Raji (cell line): Measurements from ENCODE around the gene CACTIN.

Source experiments
- POLR2A ChIP-seq: IDR thresholded peaks from 2 replicates; pipeline ENCODE4 v1.6.1; 2011; ENCODE audit warnings: low read depth, low read length, control low read depth; ENCODE audit not compliant: insufficient read depth

The CACTIN gene

DNA sequence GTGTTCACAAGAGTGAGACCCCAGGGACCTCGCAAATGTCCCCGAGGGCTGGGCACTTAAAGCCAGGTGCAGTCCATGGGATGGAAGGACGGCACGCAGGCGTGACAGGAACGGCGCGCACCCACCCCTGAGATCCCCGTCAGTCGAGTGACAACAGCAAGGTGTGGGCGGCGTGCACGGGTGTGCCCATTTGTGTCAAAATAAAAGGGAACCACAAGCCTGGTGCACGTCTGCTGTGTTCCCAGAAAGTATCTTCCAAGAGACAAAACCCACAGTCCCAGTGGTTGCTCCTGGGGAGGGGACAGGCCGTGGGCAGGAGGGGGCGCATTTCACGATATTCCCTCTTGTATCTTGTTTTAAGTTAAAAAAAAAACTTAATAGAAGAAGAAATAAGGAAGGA is 15.7 kb upstream of the CACTIN start:
- no peak for TF ChIP-seq POLR2A

GRCh38 chr19:3641515-3642269 is 15.1 kb upstream of the CACTIN start:
- no peak for TF ChIP-seq POLR2A

DNA sequence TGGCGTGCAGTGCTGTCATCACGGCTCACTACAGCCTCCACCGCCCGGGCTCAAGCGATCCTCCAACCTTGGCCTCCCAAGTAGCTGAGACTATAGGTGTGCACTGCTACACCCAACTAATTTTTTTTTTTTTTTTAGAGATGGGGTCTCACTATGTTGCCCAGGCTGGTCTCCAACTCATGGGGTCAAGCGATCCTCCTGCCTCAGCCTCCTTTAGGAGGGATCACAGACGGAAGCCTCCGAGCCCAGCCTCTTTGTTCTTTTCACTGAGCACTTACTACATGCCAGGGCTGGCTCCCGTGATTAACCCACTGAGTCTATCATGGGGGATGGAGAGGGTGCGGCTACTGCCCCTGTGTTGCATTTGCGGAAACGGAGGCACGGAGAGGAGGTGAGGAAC is 12.9 kb upstream of the CACTIN start:
- TF ChIP-seq POLR2A: no peak

- TF ChIP-seq POLR2A: no peak
Measured at GRCh38 chr19:3638208-3639193, 11.9 kb upstream of the CACTIN start.

DNA sequence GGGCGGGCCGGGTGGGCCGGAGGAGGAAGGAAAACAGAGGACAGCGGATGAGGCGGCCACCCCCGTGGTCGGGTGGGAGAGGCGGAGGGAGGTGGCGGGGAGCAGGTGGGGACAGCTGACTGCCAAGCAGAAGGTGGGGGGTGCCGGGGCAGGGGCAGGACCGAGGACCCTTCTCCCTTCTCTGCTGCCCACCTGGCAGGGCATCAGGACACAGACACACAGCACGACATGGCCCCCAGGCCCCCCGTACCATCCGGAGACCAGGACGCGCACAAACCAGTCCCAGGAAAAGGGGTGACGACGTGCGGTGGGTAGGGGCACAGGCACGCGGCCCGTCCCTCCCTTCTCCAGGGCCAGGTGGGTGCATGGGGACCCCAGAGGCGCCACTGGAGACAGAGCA is 11.0 kb upstream of the CACTIN start:
- TF ChIP-seq POLR2A: no peak

GRCh38 chr19:3636962-3637361 is 10.4 kb upstream of the CACTIN start:
- no peak for TF ChIP-seq POLR2A

- TF ChIP-seq POLR2A: no peak
Measured at GRCh38 chr19:3636506-3636905, 9.9 kb upstream of the CACTIN start.

DNA sequence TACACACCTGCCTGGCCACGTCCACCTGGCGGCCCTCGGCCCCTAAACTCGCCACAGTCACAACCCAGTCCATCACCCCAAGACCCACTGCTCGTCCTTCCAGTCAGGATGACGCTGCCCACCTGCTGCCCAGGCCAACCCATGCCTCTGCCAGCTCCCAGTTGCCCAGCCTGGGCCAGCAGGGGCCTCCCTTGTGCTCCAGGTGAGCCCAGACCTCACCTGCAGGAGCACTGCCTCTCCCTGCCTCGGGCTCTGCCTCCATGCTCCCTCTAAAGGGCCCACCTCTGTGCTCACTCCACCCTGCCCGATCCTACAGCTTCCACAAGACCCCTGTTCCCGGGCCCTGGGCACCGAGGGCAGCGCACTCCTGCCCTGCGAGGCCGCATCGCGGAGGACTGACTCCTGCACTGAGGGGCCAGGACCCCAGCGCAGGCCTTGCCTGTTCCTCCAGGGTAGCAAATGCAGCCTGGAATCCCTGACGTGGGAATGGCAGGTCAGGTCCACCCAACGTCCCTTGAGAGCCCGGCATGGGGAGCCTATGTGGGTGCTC is 8.0 kb upstream of the CACTIN start:
- TF ChIP-seq POLR2A: no peak

DNA sequence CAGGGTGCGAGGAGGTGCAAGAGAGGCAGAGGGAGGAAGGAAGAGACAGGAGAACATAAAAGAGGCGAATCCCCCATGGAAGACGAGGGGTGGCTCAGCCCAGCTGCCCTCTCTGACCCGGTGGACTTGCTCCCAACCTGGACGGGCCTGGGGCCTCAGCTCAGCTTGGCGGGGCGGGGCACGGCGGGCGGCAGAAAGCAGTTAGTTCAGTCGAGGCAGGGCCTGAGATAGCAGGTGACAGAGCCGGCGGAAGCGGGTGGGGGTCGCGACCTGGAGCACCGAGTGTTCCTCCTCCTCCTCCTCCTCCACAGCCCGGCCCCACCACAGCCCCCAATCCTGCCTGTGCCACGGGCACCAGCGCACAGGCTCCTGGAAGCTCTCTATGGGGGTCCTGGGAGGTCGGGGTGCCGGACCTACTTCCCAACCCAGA is 7.0 kb upstream of the CACTIN start:
- TF ChIP-seq POLR2A: no peak

DNA sequence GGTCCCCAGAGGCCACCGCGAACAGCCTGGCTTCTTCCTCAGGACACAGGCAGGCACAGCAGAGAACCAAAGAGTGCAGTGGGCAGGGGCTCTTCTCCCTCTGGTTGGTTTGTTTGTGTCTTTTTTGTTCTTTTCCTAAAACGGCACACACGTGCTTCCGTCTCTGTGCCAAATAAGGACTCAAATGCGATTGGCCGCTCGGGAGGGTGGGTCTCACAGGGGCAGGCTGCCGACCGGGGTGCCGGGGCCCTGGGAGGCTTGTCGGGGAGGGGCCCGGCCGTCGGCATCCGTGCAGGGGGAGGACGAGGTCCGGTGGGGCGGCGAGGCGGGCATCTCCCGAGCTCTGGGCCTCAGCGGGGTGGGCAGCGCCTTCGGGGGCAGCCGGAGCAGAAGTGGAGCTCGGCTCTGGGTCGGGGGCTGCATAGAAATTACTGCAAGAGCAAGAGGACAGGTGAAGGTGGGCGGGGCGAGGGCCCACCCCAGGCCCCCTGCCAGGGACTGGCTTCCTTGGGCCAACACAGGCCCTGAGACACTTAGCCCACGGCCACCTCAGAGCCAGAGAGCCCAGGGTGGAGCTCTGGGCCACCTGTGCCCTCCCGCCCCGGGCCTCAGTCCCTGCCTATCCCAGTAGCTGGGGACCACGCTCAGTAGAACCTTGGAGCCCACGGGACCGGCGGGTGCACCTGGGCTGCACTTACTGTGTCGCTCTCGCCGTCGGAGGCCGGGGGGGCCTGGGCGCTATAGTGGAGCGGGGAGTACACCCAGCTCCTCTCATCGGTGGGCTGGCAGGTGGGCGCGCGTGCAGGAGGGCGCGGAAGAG is 6.4 kb upstream of the CACTIN start:
- TF ChIP-seq POLR2A: no peak

DNA sequence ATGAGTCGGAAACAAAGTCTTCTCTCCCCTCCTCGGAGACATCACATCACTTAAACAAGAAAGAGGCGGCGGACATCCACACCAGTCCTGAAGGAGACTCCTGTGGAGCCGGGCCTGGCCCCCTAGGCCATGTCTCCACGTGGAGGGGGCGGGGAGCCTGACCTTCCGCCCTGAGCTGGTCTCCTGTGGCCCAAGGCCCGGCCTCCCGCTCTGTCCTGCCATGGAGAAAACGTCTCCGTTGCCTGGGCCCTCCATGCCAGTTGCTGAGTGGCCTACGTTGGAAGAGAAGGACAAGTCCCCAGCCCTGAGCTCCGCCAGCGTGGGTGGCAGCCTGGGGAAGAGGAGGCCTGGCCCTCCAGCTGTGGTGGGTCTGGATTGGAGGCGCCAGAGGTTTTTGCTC is 5.5 kb upstream of the CACTIN start:
- TF ChIP-seq POLR2A: no peak

GRCh38 chr19:3631053-3631861 is 4.7 kb upstream of the CACTIN start:
- TF ChIP-seq POLR2A: no peak

DNA sequence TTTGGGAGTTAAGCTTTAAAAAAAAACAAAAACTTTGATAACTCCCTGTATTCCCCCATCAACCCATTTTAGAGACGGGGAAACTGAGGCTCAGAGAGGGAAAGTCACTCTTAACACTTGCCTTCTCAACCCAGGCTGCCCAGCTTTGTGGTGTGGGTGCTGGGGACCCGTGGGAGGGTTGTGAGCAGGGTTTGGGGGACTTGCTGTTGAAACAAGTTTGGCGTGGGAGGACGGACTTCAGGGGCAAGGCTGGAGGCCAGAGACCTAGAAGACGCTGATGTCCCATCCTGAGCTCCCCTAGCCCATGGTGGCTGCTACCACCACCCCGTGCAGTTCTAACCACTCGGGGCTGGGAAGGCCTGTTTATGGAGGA is 747 bp upstream of the CACTIN start:
- TF ChIP-seq POLR2A: no peak

GRCh38 chr19:3625996-3626472 is 556 bp downstream of the CACTIN start:
- TF ChIP-seq POLR2A: no peak
